ENCODE measurements around the gene PDLIM1.

GRCh38 chr10:95233377-95234034, 57.3 kb downstream of the PDLIM1 start:
- no peak for TF ChIP-seq BRCA1 (IDR thresholded peaks at IDR 0.05; ENCODE audit: low read depth, low read length)
- TF ChIP-seq, protein P1, sequence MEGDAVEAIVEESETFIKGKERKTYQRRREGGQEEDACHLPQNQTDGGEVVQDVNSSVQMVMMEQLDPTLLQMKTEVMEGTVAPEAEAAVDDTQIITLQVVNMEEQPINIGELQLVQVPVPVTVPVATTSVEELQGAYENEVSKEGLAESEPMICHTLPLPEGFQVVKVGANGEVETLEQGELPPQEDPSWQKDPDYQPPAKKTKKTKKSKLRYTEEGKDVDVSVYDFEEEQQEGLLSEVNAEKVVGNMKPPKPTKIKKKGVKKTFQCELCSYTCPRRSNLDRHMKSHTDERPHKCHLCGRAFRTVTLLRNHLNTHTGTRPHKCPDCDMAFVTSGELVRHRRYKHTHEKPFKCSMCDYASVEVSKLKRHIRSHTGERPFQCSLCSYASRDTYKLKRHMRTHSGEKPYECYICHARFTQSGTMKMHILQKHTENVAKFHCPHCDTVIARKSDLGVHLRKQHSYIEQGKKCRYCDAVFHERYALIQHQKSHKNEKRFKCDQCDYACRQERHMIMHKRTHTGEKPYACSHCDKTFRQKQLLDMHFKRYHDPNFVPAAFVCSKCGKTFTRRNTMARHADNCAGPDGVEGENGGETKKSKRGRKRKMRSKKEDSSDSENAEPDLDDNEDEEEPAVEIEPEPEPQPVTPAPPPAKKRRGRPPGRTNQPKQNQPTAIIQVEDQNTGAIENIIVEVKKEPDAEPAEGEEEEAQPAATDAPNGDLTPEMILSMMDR (IDR thresholded peaks at IDR 0.05; ENCODE audit: control extremely low read depth in 1 of 3, insufficient read depth in 1 of 3, low read depth in 1 of 3, low read length in 3 of 3), result no peak
- no peak for TF ChIP-seq JUN (IDR thresholded peaks at IDR 0.05; ENCODE audit: low read depth, low read length)
- TF ChIP-seq SP1 (IDR thresholded peaks at IDR 0.05; ENCODE audit: low read depth, low read length), result no peak
- no peak for TF ChIP-seq SIX5 (IDR thresholded peaks at IDR 0.05; ENCODE audit: low read depth, low read length)
- no peak for TF ChIP-seq TCF12 (IDR thresholded peaks at IDR 0.05; ENCODE audit: low read depth, low read length)
- TF ChIP-seq ZNF274 (IDR thresholded peaks at IDR 0.05; ENCODE audit: borderline replicate concordance, extremely low read depth, low read length), result no peak
- no peak for TF ChIP-seq GABPA (IDR thresholded peaks at IDR 0.05; ENCODE audit: borderline replicate concordance, insufficient read depth, low read length)
- no peak for TF ChIP-seq RFX5 (IDR thresholded peaks at IDR 0.05; ENCODE audit: borderline replicate concordance, low read depth, low read length)
- no peak for TF ChIP-seq CREB1 (IDR thresholded peaks at IDR 0.05)
- TF ChIP-seq POLR2A (IDR thresholded peaks at IDR 0.05; ENCODE audit: control extremely low read depth in 1 of 2, low read depth in 2 of 2, low read length in 2 of 2), result no peak
- TF ChIP-seq PHF8 (conservative IDR thresholded peaks at IDR 0.05; ENCODE audit: low read depth, low read length), result no peak
- TF ChIP-seq TEAD4 (IDR thresholded peaks at IDR 0.05; ENCODE audit: low read depth, low read length), result no peak
- TF ChIP-seq NRF1 (IDR thresholded peaks at IDR 0.05; ENCODE audit: low read depth, low read length), result no peak

Data from H1 (cell line).